Measurements from ENCODE around the gene KCNK3.

KCNK3 gene

GRCh38 chr2:26646986-26647672 is 45.4 kb upstream of the KCNK3 start:
- Histone ChIP-seq H2AFZ (ENCODE audit: low read length) (no peak overlapping the region), H3K27ac (ENCODE audit: low read length) (no peak overlapping the region), H3K79me2 (ENCODE audit: low read length) (no peaks in the 10 kb centered on the region), H4K20me1 (ENCODE audit: insufficient read depth, low read length) (no peaks in the 10 kb centered on the region), H3K27me3 (replicated peaks; ENCODE audit: insufficient read depth, low read length) (peaks cover 93% of the 10 kb centered on the region), H3K9me3 (replicated peaks; ENCODE audit: insufficient read depth, low read length) (no peaks in the 10 kb centered on the region), H3K4me1 (ENCODE audit: low read length) (no peaks in the 10 kb centered on the region), H3K9me2 (replicated peaks; ENCODE audit: insufficient read depth, low read length) (no peaks in the 10 kb centered on the region), H3F3A (ENCODE audit: insufficient read depth, low read length) (no peaks in the 10 kb centered on the region), H3K4me3 (ENCODE audit: low read length) (no peak overlapping the region), H3K36me3 (replicated peaks; ENCODE audit: insufficient read depth, low read length) (no peaks in the 10 kb centered on the region), H3K9ac (ENCODE audit: low read length) (no peak overlapping the region), H3K4me2 (ENCODE audit: low read depth, low read length) (no peak overlapping the region)
- DNase-seq, result no peak
- TF ChIP-seq EZH2phosphoT487 (IDR thresholded peaks at IDR 0.05; ENCODE audit: low read length) (no peak), CTCF (IDR thresholded peaks at IDR 0.05; ENCODE audit: low read length) (no peak), EZH2 (optimal IDR thresholded peaks at IDR 0.05; ENCODE audit: low read depth, low read length) (no peak)

DNA sequence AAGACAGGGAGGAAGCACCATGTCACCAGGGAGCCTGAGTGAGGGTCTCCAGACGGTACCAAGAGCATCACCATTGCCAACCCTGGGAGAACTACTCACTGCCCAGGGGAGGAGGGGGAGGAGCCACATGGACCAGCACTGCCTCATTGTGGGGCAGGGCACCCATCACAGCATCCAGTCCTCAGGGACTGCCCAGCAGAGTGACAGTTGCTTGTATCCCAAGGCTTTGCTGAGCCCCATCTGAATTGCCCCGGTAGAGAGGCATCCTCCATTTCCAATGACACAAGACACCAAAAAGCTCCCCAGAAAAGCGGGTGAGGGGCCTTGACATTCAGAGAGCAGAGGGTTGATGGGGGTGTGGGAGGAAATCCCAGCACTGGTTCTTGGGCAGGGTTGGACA is 44.5 kb upstream of the KCNK3 start:
- Histone ChIP-seq H3K9me2 (replicated peaks; ENCODE audit: insufficient read depth, low read length) (no peaks in the 10 kb centered on the region), H3K79me2 (ENCODE audit: low read length) (no peaks in the 10 kb centered on the region), H3K4me2 (ENCODE audit: low read depth, low read length) (no peak overlapping the region), H3K9ac (ENCODE audit: low read length) (no peak overlapping the region), H3K27me3 (replicated peaks; ENCODE audit: insufficient read depth, low read length) (peaks cover 93% of the 10 kb centered on the region), H3F3A (ENCODE audit: insufficient read depth, low read length) (no peaks in the 10 kb centered on the region), H3K4me1 (ENCODE audit: low read length) (no peaks in the 10 kb centered on the region), H3K4me3 (ENCODE audit: low read length) (no peak overlapping the region), H3K9me3 (replicated peaks; ENCODE audit: insufficient read depth, low read length) (no peaks in the 10 kb centered on the region), H3K36me3 (replicated peaks; ENCODE audit: insufficient read depth, low read length) (no peaks in the 10 kb centered on the region), H3K27ac (ENCODE audit: low read length) (no peak overlapping the region), H4K20me1 (ENCODE audit: insufficient read depth, low read length) (no peaks in the 10 kb centered on the region), H2AFZ (ENCODE audit: low read length) (no peak overlapping the region)
- DNase-seq, result no peak
- TF ChIP-seq EZH2 (optimal IDR thresholded peaks at IDR 0.05; ENCODE audit: low read depth, low read length) (no peak), EZH2phosphoT487 (IDR thresholded peaks at IDR 0.05; ENCODE audit: low read length) (no peak), CTCF (IDR thresholded peaks at IDR 0.05; ENCODE audit: low read length) (no peak)

GRCh38 chr2:26648516-26648915 is 44.0 kb upstream of the KCNK3 start:
- no peaks in the 10 kb centered on the region for H3K4me1 ChIP-seq (ENCODE audit: low read length)
- peaks cover 95% of the 10 kb centered on the region for H3K27me3 ChIP-seq (replicated peaks; ENCODE audit: insufficient read depth, low read length)
- no peak for DNase-seq
- no peaks in the 10 kb centered on the region for H3K36me3 ChIP-seq (replicated peaks; ENCODE audit: insufficient read depth, low read length)
- no peak for TF ChIP-seq EZH2phosphoT487 (IDR thresholded peaks at IDR 0.05; ENCODE audit: low read length)
- no peak for TF ChIP-seq CTCF (IDR thresholded peaks at IDR 0.05; ENCODE audit: low read length)
- no peak for TF ChIP-seq EZH2 (optimal IDR thresholded peaks at IDR 0.05; ENCODE audit: low read depth, low read length)
- no peak overlapping the region for H3K4me2 ChIP-seq (ENCODE audit: low read depth, low read length)
- no peaks in the 10 kb centered on the region for H3K79me2 ChIP-seq (ENCODE audit: low read length)
- no peaks in the 10 kb centered on the region for H4K20me1 ChIP-seq (ENCODE audit: insufficient read depth, low read length)
- H3K9me2 ChIP-seq (replicated peaks; ENCODE audit: insufficient read depth, low read length), result no peaks in the 10 kb centered on the region
- H3K27ac ChIP-seq (ENCODE audit: low read length), result no peak overlapping the region
- no peaks in the 10 kb centered on the region for H3F3A ChIP-seq (ENCODE audit: insufficient read depth, low read length)
- H3K9me3 ChIP-seq (replicated peaks; ENCODE audit: insufficient read depth, low read length), result no peaks in the 10 kb centered on the region
- H3K4me3 ChIP-seq (ENCODE audit: low read length), result no peak overlapping the region
- no peak overlapping the region for H2AFZ ChIP-seq (ENCODE audit: low read length)
- no peak overlapping the region for H3K9ac ChIP-seq (ENCODE audit: low read length)
